Stimulated activated CD4-positive, alpha-beta T cell treated with anti-CD3 and anti-CD28 coated beads, Interleukin-1b, Interleukin-23, amount 100 ng/mL, for 1 hour (primary cell): ENCODE measurements around the gene CELF2.

Experiments
- DNase-seq, 2 donors: peaks; one replicate each; pipeline ENCODE4 v3.0.0-alpha.2; 2020; ENCODE audit warnings: low read depth in 2 of 2

Gene CELF2

DNA sequence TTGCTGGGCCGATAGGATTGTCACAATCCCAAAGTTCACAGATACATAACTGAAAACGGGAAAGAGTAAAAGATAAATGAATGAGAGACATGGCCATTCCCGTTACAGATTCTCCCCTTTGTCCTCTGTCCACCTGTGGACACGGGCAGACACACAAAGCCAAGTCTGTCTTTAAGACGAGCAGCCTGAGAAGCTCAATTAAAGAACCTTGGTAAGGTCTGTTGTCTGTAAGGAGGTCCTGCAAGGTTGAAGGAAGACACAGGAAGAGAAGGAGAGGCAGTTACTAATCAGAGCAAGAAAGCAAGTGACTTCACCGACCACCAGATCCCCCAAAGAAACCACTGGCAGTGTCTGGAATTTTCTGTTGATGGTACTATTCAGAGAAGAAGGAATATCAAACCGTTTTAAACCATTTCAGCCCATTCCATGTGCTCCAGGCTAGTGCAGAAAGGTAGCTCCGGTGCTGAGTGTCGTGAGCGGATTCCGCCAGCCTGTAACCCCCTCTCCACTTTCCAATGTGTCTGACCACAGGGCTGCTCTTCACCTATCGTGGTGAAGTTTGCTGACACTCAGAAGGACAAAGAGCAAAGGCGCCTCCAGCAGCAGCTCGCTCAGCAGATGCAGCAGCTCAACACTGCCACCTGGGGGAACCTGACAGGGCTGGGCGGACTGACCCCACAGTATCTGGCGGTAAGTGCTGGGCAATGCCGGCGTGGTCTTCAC, 252.6 kb downstream of the CELF2 start:
- DNase-seq = peak; percentile 47 to 56

DNA sequence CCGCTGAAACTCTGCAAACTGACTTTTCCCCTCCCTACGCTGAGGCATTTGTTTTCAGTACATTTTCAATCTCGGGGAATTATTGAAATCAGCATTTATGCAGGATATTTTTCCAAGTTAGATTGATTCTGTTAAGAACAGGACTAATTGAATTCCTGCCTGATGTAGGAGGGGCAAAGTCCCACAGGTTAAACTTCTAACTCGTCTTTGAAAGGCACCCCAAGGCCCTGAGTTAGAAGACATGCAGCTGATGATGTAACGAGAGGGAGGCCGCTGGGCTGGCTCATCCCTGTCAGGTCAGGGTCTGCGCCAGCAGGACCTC, 253.1 kb downstream of the CELF2 start:
- no peak for DNase-seq

DNA sequence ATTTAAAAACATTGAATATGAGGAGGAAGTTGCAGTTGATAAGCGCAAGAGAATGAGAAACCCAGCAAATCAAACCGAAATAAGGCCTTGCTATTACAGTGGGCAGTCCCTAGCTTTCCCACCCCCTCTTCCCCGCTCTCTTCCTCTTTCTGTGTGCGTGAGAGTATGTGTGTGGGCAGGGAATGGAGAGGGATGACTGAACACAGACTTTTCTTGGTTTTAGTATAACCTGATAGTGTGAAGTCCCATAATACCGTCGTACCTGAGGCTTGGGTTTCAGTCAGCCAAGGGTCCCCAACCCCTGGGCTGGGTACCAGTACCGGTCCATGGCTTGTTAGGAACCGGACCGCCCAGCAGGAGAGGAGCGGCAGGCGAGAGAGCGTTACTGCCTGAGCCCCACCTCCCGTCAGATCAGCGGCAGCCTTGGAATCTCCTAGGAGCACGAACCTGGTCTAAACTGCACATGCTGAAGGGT, 255.3 kb downstream of the CELF2 start:
- no peak for DNase-seq

DNA sequence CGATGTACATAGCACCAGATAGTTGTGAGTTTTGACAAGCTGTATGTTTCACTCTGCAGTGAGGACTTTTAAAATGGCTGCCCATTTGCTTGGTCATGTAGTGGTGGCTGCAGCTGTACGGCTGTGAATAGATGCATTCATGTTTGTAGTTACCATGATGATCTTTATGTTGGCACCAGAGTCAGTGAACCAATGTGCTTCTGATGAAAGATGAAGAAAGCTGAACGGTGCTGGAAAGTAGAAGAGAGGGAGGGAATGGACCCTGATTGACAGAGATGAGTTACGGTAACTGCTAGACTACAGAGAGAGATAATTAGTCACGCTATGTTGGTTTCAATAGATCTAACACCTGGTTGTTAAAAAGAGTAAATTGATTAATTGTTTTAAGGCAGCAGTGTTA, 256.8 kb downstream of the CELF2 start:
- DNase-seq = no peak

DNA sequence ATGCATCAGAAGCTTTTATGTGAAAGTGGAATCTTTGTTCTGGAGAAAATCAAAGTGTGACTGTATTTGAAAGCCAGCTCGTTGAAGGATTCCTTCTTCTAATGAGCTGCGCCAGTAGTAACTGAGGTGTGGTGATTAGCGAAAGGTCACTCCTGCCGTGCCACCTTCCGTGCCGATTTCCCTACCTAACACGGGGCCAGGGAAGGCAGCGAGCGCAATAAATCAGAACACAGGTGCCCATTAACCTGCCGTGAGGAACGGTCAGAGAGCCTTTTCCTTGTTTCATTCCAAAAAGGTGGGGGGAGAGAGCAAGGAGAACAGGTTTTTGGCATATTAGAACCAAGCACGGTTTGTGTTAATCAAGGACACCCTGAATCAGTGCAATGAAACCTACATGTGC, 258.0 kb downstream of the CELF2 start:
- DNase-seq = no peak

DNA sequence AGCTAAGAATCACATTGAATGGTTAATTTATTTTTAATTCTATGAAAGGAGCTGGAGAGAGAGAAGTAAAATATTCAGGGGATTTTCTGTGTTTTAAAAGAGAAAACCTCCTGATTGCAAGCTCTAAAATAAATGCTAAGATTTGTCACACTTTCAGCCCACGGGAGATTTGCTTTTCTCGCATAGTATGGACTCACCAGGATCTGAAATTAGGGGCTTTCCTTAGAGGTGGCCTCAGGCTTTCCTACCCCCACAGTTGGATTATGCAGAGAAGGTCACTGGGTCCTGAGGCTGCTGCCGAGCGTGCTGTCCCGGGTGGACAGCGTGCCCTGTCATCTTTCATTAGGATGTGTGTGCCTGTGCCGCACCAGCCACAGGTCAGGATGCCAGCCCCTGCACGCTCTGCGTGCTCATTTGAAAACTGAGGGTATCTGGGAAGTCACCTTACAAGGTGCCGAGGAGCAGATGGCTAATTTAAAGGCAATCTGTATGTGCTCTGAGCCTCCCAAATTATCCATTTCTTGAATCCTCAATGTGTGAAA, 258.8 kb downstream of the CELF2 start:
- no peak for DNase-seq

DNA sequence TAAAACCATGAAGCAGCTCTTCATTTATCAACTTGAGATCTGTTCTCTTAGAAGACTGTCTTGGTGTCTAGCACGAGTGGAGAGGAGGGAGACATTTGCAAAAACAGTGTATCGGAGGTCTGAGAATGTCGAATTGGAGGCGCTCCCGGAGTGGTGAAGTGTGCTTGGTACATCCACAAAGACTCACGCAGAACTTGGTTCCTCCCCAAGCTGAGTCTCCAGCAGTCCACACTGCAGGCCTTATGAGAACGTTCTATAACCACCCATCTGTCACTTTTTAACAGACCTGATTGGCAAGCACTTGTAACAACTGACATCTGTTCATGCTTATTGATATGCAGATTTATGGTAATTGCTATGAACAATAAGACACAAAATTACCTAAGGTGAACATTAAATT, 261.6 kb downstream of the CELF2 start:
- no peak for DNase-seq

DNA sequence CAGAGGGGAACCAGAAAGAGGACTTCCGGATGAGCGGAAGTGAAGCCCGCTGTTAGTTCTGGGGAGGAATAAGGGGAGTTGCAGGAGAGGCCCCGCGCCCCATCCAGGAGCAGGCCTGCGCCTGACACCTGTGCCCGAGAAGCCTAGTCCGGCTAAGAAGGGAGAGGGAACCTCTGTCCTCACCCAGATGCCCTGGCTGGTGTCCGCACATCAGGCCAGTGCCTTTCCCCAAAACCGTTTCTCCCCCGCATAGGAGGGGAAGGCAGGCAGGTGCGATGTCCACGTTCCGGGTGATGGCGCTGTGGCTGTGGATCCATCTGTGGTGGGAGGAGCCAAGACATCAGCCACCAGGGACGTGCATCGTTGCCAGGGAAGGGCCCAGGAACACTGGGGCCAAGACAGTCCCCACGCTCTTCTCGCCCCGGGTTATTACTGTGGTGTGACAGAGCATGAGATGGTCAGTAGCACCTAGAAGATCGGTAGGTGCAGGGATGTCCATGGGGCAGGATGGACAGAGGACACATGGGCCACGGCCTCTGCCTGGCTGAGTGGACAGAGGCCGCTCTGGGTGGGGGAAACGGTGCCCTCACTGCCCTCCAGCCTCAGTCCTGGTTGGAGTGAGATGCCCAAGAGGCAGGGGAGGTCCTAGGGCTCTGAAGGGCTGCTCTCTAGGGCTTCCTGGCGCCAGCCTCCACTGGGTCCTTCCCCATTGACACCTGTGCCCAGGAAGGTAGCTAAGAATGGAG, 262.7 kb downstream of the CELF2 start:
- no peak for DNase-seq

DNA sequence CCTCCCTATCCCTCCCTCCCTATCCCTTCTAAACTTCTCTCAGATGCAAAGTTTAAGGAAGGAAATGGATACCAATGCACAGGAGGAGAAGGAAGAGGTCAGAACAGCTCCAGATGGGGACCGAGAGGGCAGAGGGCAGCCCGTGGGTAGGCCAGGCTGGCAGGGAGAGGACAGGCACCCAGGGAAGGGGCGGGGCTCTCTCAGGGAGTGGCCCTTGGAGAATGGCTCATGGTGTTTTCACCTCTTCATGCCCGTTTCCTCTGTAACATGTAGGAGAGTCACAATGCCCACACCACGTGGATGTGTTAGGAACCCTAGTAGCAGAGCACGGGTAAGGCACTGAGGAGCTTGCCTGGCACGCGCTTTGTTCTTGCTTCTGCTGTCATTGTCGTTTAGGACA, 264.5 kb downstream of the CELF2 start:
- DNase-seq = no peak

DNA sequence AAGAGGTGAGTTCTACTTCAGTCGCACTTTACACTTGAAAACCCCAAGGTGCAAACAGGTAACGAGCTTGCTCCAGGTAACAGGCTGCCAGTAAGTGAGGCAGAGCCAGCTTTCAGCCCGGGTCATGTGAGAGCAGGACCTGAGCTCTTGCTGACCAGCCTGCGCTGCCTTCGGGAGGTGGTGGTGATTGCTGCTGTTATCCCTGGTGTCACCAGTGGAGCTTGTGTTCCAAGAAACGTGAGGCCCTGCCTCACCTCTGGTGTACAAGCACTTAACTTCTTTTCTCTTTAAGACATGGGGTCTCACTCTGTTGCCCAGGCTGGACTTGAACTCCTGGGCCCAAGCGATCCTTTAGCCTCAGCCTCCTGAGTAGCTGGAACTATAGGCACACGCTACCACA, 265.0 kb downstream of the CELF2 start:
- no peak for DNase-seq

DNA sequence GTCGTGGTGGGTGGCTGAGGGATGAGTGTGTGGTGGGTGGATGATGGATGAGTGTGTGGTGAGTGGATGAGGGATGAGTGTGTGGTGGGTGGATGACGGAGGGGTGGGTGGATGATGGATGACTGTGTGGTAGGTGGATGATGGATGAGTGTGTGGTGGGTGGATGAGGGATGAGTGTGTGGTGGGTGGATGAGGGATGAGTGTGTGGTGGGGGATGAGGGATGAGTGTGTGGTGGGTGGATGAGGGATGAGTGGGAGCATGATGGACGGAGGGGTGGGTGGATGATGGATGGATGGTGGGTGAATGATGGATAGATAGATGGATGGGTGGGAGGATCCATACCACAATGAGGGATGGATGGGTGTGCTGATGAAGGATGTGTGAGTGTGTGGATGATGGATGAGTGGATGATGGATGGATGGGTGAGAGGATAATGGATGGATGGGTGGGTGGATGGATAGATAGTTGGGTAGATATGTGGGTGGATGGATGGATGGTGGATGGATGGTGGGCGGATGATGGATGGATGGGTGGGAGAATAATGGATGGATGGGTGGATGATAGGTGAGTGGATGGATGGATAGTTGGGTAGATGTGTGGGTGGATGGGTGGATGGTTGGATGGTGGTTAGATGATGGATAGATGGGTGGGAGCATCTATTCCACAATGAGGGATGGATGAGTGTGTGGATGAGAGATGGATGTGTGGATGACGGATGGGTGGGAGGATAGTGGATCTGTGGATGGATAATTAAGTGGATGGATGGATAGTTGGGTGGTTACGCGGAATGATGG, 266.8 kb downstream of the CELF2 start:
- DNase-seq = no peak

DNA sequence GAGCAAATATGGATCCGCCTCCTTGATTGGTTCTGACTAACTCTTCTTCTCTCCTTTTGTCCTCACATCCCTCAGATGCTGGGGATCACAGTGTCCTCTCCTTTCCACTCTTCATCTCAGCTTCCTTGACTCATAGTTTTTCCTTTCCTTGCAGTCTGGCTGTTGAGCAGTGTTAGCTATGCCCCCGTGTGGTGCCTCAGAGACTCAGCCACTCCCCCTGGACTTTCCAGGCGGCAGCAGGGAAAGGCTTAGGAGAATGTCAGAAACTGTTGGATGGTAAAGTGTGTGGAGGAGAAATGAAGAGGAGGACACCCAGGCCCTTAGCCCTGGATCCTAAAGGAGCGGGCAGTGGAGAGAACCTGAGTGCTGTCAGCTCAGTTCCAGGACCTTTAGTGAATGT, 267.5 kb downstream of the CELF2 start:
- DNase-seq = no peak

DNA sequence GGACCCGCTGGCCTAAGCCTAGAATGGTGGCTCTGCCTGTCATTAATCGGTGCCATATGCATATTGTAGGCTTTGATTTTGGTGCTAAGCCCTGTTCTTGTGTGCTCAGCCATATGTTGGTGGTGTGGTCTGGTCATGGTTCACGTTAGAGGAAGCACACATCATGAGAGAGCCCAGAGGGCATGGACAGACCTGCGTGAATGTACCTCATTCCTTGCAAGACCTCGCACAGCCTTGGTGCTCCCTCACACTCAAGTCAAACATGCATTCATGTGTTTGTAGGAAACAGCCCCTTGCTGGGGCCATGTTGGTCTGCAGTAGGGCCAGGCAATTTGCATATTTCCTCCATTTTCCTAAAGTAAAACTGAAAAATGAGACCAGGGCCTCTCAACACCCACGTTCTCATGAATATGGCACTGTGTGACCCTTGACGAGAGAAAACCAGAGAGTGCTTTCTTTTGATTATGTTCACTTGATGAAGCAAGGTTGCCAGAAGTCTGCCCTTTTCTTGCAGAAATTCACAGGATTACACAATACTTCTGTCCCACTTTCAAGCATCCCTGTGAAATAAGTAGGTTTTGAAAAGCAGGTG, 268.7 kb downstream of the CELF2 start:
- DNase-seq = no peak

DNA sequence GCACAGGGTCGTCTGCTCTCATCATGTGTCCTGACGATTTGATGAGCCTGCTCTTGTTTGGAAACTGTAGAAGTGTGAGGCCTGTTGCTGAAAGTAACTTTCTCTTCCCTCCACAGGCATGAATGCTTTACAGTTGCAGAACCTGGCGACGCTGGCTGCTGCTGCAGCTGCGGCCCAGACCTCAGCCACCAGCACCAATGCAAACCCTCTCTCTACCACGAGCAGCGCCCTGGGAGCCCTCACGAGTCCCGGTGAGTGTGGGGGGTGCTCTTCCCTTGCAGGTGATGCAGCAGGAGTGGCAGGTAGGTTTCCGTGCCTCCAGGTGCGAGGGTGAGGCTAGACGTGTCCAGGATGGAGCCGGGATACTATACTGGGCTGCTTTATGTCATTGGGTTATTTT, 270.6 kb downstream of the CELF2 start:
- no peak for DNase-seq

DNA sequence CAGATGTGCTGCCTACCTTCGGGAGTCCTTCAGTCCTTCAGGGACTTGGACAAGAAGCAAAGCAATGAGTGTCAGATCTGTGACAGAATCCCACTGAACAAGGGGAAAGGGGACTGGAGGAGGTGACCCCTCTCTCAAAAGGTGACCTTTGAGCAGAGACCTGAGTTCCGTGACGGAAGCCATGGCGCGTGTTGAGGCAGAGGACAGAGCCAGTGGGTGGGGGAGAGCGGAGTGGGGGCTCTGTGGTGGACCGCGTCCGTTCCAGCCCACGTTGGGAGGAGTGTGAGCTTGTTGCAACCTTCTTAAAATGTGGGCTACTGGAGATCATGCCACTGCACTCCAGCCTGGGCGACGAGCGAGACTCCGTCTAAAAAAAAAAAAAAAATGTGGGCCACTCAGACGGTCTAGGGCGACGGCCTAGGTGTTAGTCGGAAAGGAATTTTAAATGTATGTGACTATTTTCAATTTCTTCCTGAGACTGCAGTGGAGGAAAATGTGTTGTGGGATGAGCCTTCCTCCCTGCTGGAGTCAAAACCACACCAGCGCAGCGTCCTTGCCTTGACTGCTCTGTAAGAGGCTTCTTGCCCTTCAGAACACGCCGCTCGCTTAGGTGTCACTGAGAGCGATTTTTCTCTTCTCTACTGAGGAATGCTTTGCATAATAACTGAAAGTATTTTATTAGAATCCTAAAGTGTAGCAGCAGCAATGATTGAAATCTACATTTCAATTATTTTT, 272.7 kb downstream of the CELF2 start:
- no peak for DNase-seq

DNA sequence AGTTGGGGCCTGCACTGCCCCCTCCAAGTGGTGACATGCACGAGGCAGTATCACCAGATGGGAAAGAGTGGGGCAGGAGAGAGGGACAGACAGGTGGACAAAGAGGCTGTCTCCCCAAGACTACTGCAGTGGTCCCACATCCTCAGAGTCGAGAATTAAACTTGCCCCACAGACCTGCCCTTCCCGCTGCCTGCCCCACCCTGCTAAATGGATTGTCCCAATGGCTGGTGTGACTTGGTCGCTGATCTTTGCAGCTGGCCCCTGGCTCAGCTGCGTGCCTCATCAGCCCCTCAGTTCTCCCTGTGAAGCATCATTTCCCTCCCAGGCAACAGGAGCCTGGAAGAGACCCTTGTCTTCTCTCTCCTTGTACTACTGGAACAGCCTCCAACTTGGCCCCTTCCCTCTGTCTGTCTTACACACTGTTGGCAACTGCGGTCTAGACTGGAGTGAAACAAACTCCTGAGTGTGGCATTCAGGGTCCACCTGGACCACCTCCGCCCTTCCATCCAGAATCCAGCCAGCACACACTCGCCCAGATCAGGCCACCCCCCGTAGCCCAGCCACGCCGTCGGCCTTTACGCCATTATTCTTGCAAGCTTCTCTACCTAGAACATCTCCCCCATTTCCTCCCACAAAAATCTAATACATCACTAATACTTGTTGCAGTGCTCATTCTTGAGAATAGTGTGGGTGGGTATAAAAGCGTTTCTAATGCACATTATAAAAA, 275.1 kb downstream of the CELF2 start:
- no peak for DNase-seq

DNA sequence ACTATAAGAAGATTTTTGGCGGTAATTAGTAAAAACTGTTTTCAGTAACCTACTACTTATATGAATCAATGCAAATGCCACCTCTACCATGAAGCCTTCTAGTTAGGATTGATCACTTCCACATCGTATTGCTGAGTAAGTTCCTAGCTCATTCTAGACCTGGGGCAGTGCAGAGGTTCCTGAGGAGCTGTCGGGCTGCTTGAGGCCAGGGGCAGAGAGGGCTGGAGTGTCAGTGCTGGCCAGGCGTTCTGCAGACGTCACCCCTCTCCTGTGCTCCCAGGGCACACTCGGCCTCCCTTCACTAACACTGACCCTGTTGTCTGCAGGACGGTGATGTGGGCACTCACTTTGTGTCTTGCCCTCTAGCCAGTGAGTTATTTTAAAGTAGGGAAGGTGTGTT, 275.7 kb downstream of the CELF2 start:
- no peak for DNase-seq

DNA sequence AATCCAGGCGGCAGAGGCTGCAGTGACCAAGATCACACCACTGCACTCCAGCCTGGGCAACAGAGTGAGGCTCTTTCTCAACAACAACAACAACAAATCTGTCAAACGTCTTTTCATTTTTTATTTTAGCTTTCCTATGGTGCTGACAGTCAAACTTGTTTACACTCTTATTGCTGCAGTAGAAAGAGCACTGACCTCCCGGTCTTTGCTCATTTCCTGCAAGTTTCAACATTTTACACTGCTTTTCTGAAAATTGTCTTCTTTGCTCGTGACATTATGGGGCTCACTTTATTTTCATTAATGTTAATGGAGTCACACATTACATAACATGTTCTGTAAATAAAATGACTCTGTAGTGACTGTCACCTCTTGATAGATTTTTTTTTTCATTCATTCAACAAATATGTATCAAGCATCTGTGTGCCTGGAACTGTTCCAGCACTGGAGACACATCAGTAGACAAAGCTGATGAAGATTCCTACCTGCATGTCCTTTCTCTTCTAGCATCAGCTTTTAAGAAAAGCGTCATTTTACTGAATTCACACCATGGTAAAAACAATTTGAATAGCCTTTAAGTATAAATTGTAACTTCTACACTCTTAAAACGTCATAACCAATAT, 277.3 kb downstream of the CELF2 start:
- no peak for DNase-seq

DNA sequence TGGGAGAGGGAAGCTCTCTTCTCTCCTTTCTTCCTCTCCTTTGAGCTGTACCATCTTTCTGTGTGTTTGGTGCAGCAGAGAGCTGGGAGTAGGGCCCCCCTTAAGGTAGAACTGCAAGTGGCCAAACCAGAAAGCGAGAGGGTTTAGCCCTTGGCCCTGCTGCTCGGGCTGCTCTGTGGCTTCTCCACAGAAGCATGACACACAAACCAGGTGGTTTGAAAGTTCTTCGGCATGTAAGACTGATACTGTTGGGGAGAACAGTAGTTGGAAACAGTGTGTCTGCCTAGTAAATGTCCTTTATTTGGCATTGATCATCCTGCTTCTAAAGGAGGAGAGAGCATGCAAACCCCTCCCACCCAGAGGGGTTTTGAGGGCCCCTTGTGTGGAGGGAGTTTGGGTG, 277.8 kb downstream of the CELF2 start:
- no peak for DNase-seq

DNA sequence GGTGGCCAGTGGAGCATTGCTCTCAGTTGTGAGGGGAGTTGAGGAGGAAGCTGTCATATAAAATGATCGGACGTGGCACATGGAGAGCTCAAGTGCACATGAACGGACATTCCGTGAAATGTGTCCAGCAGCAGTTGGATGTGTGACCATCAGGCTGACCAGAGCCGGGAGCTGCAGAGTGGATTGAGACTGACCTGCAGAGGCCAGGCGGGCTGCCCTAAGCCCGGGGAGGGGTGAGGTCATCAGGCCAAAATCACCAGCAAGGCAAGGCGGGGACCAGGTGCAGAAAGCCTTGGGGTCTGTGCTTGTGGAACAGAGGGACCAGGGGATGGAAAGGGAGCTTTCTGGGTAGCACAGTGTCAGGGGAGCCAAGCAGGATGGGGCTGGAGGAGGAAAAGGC, 279.5 kb downstream of the CELF2 start:
- DNase-seq = no peak
